ENCODE results near the gene ITGA11.

The ITGA11 gene

GRCh38 chr15:68292967-68293366, 139.0 kb downstream of the ITGA11 start:
- Histone ChIP-seq H3K4me3 (no peak overlapping the region), H3K27ac (no peak overlapping the region)
- TF ChIP-seq CTCF (IDR thresholded peaks at IDR 0.05), result no peak

GRCh38 chr15:68292157-68292781, 139.7 kb downstream of the ITGA11 start:
- no peak overlapping the region for H3K27ac ChIP-seq
- no peak for TF ChIP-seq CTCF (IDR thresholded peaks at IDR 0.05)
- no peak overlapping the region for H3K4me3 ChIP-seq

More at GRCh38 chr15:68292967-68293366, 139.0 kb downstream of the ITGA11 start:
- no peak for DNase-seq (ENCODE audit: low spot score)

GRCh38 chr15:68290715-68291114, 141.2 kb downstream of the ITGA11 start:
- no peak overlapping the region for H3K4me3 ChIP-seq
- TF ChIP-seq CTCF (IDR thresholded peaks at IDR 0.05), result no peak
- no peak overlapping the region for H3K27ac ChIP-seq
- DNase-seq (ENCODE audit: low spot score), result no peak

More at GRCh38 chr15:68292157-68292781, 139.7 kb downstream of the ITGA11 start:
- no peak for DNase-seq (ENCODE audit: low spot score)

GRCh38 chr15:68289621-68290352, 142.2 kb downstream of the ITGA11 start:
- no peak for DNase-seq (ENCODE audit: low spot score)
- TF ChIP-seq CTCF (IDR thresholded peaks at IDR 0.05), result no peak
- Histone ChIP-seq H3K27ac (no peak overlapping the region), H3K4me3 (no peak overlapping the region)

- TF ChIP-seq CTCF (IDR thresholded peaks at IDR 0.05), result no peak
- DNase-seq (ENCODE audit: low spot score), result no peak
- H3K4me3 ChIP-seq, result no peak overlapping the region
- no peak overlapping the region for H3K27ac ChIP-seq
Measured at GRCh38 chr15:68289057-68289456, 142.9 kb downstream of the ITGA11 start.

- no peak for TF ChIP-seq CTCF (IDR thresholded peaks at IDR 0.05)
- DNase-seq (ENCODE audit: low spot score), result no peak
- no peak overlapping the region for H3K27ac ChIP-seq
- no peak overlapping the region for H3K4me3 ChIP-seq
Measured at GRCh38 chr15:68286256-68286655, 145.7 kb downstream of the ITGA11 start.
